Activated CD4-positive, alpha-beta T cell treated with anti-CD3 and anti-CD28 coated beads, Interleukin-2, amount 50 U/mL, for 1 hour (primary cell): Measurements from ENCODE around the gene SLC22A7.
A peak's percentile ranks its signal among the peaks of the same experiment; 100 is the strongest.

Experiments used
- DNase-seq: peaks from one replicate; pipeline ENCODE4 v3.0.0-alpha.2; 2020

SLC22A7 gene

DNA sequence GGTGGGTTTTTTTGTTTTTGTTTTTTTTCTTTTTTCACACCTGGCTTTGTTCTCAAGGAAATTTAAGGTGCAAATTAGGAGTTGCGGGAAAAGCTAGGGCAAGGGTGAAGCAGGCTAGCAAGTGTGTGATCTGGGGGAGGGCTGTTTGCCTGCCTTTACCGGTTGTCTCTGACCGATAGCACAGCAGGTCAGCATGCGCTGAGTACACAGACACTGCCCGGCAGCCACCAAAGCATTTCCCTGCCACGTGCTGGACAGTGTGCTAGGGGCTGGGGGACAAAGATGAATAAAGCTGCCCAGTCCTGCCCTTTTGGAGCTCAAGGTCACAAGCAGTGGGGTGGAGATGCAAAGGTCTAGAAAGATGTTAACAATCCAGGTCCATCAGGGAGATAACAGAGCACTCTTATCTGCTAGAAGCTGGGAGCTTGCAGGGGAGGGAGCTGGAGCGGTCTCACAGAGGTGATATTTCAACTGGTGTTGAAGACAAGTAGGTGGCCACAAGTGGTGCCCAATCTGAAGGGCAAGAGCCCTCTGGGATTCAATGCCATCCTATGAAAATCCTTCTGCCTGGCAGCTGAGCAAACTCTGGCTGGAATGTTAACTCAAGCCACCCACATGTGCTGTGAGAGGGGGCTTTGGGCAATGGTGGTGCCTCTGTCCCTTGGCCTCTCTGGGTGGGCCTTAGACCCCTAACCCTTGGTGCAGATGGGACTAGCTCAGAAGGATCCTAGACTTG lies 30.3 kb upstream of the SLC22A7 start:
- DNase-seq, result no peak

DNA sequence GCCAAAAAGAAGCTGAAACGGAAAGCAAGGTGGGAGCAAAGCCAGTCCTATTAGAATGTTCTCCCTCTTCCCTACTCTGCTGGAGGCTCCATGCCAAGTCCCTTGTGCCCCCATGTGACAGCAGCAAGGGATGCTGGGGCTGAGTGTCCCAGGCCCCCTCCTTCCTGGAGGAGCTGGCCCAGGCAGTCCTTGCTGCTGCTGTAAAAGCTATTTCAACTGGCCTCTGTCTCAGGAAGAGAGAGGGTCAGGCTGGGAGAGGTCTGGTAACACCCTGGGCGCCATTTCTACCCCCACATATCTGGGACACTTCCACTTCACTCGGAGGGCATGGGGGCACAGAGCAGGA lies 29.7 kb upstream of the SLC22A7 start:
- no peak for DNase-seq

GRCh38 chr6:43268782-43269272 lies 29.2 kb upstream of the SLC22A7 start:
- DNase-seq, result no peak

DNA sequence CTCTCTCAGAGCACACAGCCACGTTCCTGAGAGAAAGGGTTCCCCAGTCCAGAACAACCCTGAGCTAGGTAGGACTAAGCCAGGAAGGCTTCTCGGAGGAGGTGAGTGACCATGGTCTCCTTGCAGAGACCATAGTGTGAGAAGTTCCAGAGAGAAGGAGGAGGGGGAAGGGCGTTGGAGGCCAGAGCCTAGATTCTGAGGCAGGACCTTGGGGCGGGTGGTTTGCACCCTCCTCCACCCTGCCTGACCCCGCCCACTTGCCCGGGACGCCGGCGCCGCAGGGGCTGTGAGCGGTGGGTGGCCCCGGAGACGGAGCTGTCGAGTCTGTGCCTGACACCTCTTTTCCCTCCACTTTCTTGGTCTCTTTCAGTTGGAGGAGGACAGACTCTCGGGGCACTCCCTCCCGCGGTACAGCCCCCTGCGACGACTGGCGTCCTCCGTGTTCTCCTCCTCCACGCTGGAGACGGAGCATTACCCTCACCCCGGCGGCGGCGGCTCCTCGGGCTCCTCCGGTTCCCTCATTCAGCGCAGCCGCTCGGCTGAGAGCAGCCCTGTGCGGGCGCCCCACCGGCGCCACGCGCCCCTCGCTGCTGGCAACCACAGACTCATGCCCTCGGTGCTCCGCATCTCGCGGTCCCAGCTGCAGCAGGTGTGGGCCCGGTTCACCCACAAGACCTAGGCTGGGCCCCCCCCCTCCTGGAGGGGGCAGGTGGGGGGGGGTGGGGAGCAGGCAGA lies 28.6 kb upstream of the SLC22A7 start:
- peak; percentile 46 for DNase-seq

DNA sequence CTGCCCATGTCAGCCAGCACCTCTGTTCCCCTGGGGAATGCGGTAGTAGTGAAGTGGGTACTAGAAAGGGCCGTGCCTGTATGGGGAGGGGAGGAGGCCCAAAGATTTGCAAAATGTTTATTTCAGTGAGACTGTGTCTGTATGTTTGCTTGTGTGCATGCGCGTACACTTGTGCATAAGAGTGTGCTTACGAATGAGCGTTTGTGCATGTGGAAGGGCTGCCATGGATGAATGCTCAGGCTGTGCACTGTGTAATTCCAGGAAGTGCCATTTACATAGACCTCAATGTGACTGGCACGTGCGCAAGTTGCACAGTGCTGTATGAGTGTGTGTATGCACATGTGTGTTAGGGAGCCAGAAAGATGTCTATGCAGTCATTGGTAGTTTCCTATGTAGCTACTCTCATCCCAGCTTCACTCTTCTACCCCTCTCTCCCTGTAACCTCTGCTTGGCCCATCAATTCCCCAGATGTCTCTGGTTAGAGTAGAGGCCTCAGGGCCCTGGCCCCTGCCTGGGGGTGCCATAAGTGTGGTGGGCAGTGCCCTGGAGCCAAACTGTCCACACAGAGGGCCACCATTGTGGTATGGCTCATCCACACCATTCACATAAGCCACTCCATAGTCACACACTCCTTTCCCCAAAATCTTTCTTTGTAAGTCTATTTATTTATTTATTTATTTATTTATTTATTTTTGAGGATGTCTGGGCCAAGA lies 26.8 kb upstream of the SLC22A7 start:
- no peak for DNase-seq

DNA sequence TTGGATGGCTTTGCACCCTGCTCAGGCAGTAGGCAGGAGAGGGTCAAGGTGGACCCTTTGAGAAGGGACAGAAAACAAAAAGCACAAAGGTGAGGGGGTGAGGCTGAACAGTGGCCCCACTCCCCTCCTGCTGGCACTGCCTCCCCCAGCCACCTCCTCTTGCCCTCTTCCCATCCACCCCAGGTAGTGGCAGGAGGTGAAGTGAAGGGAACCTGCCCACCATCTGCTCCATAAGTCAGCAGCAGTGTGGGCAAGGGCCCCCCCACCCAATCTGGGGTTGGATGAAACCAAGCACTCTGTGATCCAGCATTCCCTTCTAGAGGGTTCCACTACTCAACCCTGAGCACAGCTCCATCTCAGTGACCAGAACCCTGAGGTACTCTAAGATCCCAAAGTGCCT lies 26.1 kb upstream of the SLC22A7 start:
- no peak for DNase-seq

DNA sequence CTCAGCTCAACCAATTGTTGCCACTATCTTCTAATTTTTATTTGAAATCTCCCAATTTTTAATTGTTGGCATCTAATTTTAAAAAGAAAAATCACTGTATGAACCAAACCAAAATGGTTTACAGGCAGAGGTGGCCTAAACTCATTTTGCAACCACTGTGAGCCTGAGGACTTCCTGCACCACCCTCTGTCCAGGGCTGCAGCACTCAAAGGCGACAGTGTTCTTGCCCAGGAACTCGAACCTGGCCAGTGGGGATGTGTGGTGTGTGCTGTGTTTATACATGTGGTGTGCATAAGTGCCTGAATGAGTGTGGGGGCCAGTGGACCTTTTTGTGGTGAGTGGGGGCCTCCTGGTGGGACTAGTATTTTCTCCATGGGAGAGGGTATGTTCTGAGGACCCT lies 24.4 kb upstream of the SLC22A7 start:
- DNase-seq, result no peak

- DNase-seq, result no peak
These were observed 23.7 kb upstream of the SLC22A7 start for GRCh38 chr6:43274127-43274915.

GRCh38 chr6:43274916-43275597 lies 23.0 kb upstream of the SLC22A7 start:
- DNase-seq, result peak; percentile 21

DNA sequence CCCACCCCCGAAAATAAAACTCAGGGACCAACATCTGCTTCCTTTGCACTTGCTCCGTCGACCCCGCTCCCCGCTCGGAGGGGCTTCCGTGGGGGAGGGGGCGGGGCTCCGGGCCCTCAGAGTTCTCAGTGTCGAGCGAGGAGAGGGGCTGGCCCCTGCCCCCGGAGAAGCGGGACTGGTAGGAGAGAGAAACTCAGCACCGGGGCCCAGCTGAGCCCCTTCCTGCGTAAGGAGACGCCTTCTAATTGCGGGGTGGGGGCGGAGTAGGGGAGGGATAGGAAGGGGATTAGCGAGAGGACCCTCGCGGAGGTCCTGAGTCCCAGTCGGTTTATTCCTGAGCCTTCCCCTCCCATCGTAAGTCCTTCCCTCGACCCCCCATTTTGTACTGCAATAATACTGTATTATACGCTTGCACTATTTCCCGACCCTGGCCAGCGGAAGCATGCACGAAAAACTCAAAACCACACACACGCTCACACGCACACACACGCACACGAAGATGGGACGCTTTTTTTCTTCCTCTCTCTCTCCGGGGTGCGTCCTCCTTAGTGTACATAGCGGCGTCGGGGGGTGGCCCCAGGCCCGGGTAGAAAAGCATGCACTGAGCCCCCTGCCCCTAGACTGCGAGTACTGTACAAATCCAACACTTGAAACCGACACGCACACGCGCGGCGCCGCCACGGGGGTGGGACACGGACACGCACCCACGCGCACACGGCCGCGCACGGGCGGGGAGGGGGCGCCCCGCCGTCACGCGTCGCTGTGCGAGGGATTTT lies 22.1 kb upstream of the SLC22A7 start:
- DNase-seq, result peak; percentile 23

DNA sequence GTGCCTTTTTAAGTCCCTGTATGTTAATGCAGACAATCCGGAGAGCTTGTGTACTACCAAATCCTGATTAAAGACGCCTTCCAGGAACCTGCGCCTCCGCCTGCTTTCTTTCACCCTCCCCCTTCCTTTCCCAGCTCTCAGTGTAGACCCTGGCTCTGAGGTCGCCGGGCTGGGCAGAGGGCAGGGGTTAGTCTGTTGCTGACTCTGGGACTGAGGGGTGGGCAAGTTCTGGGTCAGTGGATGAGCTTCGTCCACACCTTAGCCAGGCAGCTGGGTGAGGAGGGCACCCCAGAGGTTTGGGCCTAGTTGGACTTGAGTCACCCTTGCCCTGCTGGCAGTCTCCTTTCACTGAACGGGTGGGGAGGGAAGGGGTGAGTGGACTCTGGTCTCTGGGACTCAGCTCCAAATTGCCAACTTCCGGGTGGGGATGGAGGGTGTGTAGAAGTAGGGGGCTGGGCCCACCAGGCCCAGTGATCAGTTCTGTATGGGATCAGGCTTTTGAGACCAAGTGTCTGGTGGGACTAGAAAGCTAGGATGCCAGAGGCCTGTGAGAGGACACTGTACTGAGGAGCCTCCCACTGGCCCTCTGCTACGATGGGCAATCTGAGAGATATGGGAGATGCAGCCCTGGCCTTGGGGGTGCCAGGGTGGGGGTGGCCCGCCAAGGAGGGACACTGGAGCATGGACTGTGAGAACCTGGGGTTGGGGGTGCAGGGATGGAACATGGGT lies 21.3 kb upstream of the SLC22A7 start:
- no peak for DNase-seq

DNA sequence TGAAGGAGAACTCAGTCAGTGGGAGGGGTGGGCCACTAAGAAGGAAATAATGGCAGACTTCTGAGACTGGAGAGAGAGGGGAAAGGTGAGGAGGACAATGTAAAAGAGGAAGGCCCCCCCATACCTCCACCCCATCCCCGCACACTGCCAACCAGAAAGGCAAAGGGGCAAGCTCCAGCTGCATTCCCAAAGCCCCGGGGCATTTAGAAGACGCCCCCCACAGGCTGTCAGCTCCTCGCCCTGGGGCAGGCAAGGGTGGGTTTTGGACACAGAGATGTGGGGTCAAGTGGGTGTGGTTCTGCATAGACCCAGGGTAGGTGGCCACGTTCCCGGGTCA lies 20.8 kb upstream of the SLC22A7 start:
- no peak for DNase-seq

DNA sequence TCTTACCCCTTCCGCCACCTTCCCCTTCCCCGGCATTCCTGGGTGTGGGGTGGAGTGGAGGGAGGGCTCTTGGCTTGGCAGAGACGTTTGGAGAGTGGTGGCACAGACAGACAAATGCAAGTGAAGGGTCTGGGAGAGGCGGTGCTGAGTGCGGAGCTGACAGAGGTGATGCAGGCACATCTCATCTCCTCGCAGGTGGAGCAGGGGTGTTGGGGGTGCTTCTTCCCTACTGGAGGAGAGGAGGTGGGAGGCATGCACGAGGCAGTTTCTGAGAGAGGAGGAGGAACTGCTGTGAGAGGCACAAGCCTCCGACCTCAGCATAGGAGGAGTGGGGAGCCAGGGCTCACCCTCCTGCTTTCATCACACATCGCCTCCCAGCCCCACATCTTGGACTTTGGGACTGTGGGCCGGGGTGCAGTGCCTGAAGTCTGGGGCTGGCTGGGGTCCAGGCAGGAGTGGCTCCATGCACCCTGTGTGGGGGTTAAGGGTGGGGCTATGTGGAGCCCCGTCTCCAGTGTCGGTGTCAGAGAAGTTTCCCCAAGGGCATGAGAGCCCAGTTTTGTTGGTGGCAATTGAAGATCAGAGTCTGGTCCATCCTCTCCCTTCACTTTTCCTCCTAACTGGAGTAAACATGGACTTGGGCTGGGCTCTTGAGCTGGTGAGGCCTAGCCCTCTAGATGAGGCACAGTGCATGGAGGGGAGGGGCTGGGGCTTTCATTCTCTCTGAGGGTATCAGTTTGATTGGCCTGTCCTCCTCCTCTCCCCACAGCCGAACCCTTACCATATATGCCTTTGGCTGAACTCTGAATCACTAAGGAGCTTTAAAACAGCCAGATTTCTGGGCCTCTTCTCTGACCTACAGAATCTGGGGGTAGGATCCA lies 20.2 kb upstream of the SLC22A7 start:
- no peak for DNase-seq

- DNase-seq, result no peak
These were observed 19.5 kb upstream of the SLC22A7 start for GRCh38 chr6:43278524-43279078.

DNA sequence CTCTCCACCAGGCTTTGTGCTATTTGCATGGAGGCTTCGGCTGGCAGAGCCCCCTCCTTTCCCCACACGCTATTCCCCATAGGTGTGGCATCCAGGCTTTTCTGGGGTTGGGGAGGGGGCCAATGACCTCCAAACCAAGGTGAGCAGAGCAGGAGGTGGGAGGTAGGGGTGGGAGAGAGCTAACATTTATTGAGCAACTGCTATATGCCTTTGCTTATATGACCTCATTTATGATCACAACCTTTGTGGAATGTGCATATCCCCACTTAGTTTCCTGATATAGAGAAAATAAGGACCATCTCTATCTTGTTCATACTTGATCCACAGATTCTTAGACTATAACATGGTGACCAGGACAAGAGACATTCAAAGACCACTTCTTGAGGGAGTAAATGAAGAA lies 17.8 kb upstream of the SLC22A7 start:
- no peak for DNase-seq

GRCh38 chr6:43282060-43282459 lies 16.0 kb upstream of the SLC22A7 start:
- DNase-seq, result no peak

DNA sequence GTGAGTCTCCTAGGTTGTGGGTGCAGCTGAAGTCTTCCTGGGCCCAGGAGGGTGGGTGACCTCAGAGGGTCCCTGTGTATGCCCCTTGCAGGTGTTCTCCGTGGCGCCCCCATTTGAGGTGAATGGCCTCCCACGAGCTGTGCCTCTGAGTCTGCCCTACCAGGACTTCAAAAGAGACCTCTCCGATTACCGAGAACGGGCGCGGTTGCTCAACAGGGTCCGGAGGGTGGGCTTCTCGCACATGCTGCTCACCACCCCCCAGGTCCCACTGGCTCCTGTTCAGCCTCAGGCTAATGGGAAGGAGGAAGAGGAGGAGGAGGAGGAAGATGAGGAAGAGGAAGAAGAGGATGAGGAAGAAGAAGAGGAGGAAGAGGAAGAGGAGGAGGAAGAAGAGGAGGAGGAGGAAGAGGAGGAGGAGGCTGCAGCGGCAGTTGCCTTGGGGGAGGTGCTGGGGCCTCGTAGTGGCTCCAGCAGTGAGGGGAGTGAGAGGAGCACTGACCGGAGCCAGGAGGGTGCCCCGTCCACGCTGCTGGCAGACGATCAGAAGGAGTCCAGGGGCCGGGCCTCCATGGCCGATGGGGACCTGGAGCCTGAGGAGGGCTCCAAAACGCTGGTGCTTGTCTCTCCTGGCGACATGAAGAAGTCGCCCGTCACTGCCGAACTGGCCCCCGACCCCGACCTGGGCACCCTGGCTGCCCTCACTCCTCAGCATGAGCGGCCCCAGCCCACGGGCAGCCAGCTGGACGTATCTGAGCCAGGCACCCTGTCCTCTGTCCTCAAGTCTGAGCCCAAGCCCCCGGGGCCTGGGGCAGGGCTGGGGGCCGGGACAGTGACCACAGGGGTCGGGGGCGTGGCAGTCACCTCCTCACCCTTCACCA lies 15.2 kb upstream of the SLC22A7 start:
- DNase-seq, result no peak

DNA sequence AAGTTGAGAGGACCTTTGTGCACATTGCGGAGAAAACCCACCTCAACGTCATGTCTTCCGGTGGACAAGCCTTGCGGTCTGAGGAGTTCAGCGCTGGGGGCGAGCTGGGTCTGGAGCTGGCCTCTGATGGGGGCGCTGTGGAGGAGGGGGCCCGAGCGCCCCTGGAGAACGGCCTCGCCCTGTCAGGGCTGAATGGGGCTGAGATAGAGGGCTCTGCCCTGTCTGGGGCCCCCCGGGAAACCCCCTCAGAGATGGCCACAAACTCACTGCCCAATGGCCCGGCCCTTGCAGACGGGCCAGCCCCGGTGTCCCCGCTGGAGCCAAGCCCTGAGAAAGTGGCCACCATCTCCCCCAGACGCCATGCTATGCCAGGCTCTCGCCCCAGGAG lies 14.6 kb upstream of the SLC22A7 start:
- DNase-seq, result no peak

DNA sequence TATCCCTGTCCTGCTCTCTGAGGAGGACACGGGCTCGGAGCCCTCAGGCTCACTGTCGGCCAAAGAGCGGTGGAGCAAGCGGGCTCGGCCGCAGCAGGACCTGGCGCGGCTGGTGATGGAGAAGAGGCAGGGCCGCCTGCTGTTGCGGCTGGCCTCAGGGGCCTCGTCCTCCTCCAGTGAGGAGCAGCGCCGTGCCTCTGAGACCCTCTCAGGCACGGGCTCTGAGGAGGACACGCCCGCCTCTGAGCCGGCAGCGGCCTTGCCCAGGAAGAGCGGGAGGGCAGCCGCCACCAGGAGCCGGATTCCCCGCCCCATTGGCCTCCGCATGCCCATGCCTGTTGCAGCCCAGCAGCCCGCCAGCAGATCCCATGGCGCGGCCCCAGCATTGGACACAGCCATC lies 14.2 kb upstream of the SLC22A7 start:
- DNase-seq, result no peak
